A204.1 (cell line): ENCODE data around the gene FHIT.

Source experiments
- FAIRE-seq: peaks from 2 replicates; lab custom pipeline; 2012; peaks lifted over from hg19 to GRCh38; lab: Jason Lieb, UNC

FHIT gene

GRCh38 chr3:59791774-59792308 lies 1459.4 kb downstream of the FHIT start:
- FAIRE-seq, result no peak

GRCh38 chr3:59790241-59790640 lies 1461.0 kb downstream of the FHIT start:
- FAIRE-seq, result no peak

GRCh38 chr3:59788801-59789200 lies 1462.5 kb downstream of the FHIT start:
- FAIRE-seq, result no peak

GRCh38 chr3:59788133-59788532 lies 1463.1 kb downstream of the FHIT start:
- no peak for FAIRE-seq

- FAIRE-seq, result no peak
Observed at GRCh38 chr3:59786374-59786773, 1464.9 kb downstream of the FHIT start.

GRCh38 chr3:59784164-59784563 lies 1467.1 kb downstream of the FHIT start:
- FAIRE-seq, result no peak

- FAIRE-seq, result no peak
Observed at GRCh38 chr3:59783468-59783988, 1467.7 kb downstream of the FHIT start.

GRCh38 chr3:59782664-59783063 lies 1468.6 kb downstream of the FHIT start:
- no peak for FAIRE-seq

- FAIRE-seq, result no peak
Observed at GRCh38 chr3:59780209-59780608, 1471.0 kb downstream of the FHIT start.

- no peak for FAIRE-seq
Observed at GRCh38 chr3:59779260-59779659, 1472.0 kb downstream of the FHIT start.

- FAIRE-seq, result no peak
Observed at GRCh38 chr3:59777667-59778077, 1473.6 kb downstream of the FHIT start.

- no peak for FAIRE-seq
Observed at GRCh38 chr3:59777066-59777465, 1474.2 kb downstream of the FHIT start.

- no peak for FAIRE-seq
Observed at GRCh38 chr3:59775761-59776325, 1475.4 kb downstream of the FHIT start.

- no peak for FAIRE-seq
Observed at GRCh38 chr3:59775106-59775505, 1476.1 kb downstream of the FHIT start.

GRCh38 chr3:59774634-59775033 lies 1476.6 kb downstream of the FHIT start:
- no peak for FAIRE-seq

- no peak for FAIRE-seq
Observed at GRCh38 chr3:59774000-59774399, 1477.3 kb downstream of the FHIT start.

GRCh38 chr3:59772416-59773408 lies 1478.5 kb downstream of the FHIT start:
- no peak for FAIRE-seq

GRCh38 chr3:59771768-59772181 lies 1479.5 kb downstream of the FHIT start:
- no peak for FAIRE-seq

GRCh38 chr3:59769127-59769750 lies 1482.0 kb downstream of the FHIT start:
- FAIRE-seq, result no peak

- no peak for FAIRE-seq
Observed at GRCh38 chr3:59766200-59766872, 1484.9 kb downstream of the FHIT start.

GRCh38 chr3:59764171-59764570 lies 1487.1 kb downstream of the FHIT start:
- no peak for FAIRE-seq

- FAIRE-seq, result no peak
Observed at GRCh38 chr3:59762941-59763340, 1488.3 kb downstream of the FHIT start.
